Neutrophil (primary cell): Measurements from ENCODE around the gene RAB18.
A peak's percentile ranks its signal among the peaks of the same experiment; 100 is the strongest.
"Not testable (repeated sequence)": the region's sequence is repeated elsewhere in the genome, so short reads cannot be mapped to it uniquely, and the experiment has no call there.

Experiments used
- H3K27ac ChIP-seq: fragments of 200-600 bp; sonication (generic); 2 replicates; pipeline ENCODE4 v1.5.1; 2016; ENCODE audit warnings: mild to moderate bottlenecking, moderate library complexity
- H3K27me3 ChIP-seq: fragments of 200-600 bp; sonication (generic); 2 replicates; pipeline ENCODE4 v1.6.0; 2016; ENCODE audit warnings: mild to moderate bottlenecking
- H3K36me3 ChIP-seq: fragments of 200-600 bp; sonication (generic); 2 replicates; pipeline ENCODE4 v1.5.1; 2017
- H3K4me1 ChIP-seq, 2 experiments: fragments of 200-600 bp in 1 of 2; sonication (generic) in 1 of 2; 1 replicate in 1 of 2; 2 replicates in 1 of 2; pipeline versions ENCODE4 v1.5.1 to v1.6.1; 2013 to 2016; ENCODE audit warnings: low read depth in 1 of 2, low read length in 1 of 2, mild to moderate bottlenecking in 1 of 2, moderate library complexity in 1 of 2; ENCODE audit not compliant: control insufficient read depth in 1 of 2, insufficient read depth in 1 of 2
- H3K4me3 ChIP-seq, 2 experiments: fragments of 200-600 bp in 1 of 2; sonication (generic) in 1 of 2; 1 replicate in 1 of 2; 2 replicates in 1 of 2; pipeline ENCODE4 v1.5.1; 2013 to 2016; ENCODE audit warnings: low read depth in 1 of 2, low read length in 1 of 2, mild to moderate bottlenecking in 1 of 2, moderate library complexity in 1 of 2
- H3K9me3 ChIP-seq: fragments of 200-600 bp; sonication (generic); 2 replicates; pipeline ENCODE4 v1.5.1; 2016
- TF ChIP-seq, protein P1 (sequence below): fragments of 200-600 bp; sonication (generic); IDR thresholded peaks from 2 replicates; pipeline ENCODE4 v1.5.1; 2016; ENCODE audit warnings: antibody characterized with exemption

RAB18 gene

DNA sequence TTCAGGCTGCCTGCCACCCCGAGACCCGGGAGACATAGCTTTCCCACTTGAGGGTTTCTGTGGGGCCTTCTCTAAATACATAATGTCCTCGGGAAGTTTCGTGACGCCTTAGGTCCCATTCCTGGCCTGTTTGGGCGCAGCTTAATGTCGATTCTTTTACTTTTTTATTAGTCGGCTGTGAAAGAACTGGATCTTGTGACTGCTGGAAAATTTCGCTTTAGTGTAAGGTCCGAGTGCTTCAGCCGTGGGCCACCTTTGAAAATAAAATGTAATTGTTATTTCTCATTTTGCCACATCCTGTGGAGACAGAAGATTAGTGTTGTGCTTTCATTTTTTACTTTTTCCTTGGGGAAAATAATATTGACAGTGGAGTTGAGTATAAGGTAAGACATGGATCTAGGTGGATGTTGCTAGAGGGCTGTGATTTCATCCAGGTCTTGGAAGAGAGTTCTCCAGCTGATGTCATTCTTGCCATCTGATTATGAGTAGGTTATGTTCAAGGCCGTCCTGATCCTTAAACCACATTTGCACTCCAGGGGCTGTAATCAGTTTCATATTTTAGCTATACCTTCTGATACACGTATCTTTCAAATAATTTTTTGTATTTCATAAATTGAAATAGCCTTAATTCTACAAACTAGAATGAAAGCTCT, 830 bp downstream of the RAB18 start:
- H3K27me3 ChIP-seq, result no peaks in the 10 kb centered on the region
- H3K4me1 ChIP-seq, result peaks cover 41 to 51% of the 10 kb centered on the region in 2 experiments
- peaks cover 10% of the 10 kb centered on the region for H3K36me3 ChIP-seq
- H3K27ac ChIP-seq, result peak overlapping the region; percentile 89
- peak overlapping the region; percentile 74 to 89 for H3K4me3 ChIP-seq
- TF ChIP-seq, protein P1, sequence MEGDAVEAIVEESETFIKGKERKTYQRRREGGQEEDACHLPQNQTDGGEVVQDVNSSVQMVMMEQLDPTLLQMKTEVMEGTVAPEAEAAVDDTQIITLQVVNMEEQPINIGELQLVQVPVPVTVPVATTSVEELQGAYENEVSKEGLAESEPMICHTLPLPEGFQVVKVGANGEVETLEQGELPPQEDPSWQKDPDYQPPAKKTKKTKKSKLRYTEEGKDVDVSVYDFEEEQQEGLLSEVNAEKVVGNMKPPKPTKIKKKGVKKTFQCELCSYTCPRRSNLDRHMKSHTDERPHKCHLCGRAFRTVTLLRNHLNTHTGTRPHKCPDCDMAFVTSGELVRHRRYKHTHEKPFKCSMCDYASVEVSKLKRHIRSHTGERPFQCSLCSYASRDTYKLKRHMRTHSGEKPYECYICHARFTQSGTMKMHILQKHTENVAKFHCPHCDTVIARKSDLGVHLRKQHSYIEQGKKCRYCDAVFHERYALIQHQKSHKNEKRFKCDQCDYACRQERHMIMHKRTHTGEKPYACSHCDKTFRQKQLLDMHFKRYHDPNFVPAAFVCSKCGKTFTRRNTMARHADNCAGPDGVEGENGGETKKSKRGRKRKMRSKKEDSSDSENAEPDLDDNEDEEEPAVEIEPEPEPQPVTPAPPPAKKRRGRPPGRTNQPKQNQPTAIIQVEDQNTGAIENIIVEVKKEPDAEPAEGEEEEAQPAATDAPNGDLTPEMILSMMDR, result no peak
- no peaks in the 10 kb centered on the region for H3K9me3 ChIP-seq

DNA sequence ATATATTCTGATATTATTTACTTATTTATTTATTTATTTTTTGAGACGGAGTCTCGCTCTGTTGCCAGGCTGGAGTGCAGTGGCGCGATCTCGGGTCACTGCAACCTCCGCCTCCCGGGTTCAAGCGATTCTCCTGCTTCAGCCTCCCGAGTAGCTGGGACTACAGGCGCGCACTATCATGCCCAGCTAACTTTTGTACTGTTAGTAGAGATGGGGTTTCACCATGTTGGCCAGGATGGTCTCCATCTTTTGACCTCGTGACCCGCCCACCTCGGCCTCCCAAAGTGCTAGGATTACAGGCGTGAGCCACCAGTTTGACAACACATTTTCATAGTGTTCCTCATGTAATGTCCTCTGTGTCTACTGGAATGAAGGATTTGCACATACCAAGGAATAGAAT, 1.4 kb downstream of the RAB18 start:
- H3K27me3 ChIP-seq, H3K9me3 ChIP-seq: not testable (repeated sequence)
- peak overlapping the region; percentile 74 to 89 for H3K4me3 ChIP-seq
- peaks cover 16% of the 10 kb centered on the region for H3K36me3 ChIP-seq
- peaks cover 41 to 54% of the 10 kb centered on the region in 2 experiments for H3K4me1 ChIP-seq
- H3K27ac ChIP-seq, result peak overlapping the region; percentile 89

DNA sequence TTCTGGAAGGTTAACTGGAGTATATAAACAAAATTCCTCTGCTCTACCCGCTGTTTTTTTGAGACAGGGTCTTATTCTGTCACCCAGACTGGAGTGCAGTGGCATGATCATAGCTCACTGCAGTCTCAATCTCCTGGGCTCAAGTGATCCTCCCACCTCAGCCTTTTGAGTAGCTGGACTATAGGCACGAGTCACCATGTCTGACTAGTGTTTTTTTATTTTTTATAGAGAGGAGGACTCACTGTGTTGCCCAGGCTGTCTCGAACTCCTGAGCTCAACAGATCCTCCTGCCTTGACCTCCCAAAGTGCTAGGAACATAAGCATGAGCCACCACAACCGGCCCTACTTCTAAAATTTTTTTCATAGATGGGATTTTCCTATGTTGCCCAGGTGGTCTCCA, 2.2 kb downstream of the RAB18 start:
- Histone ChIP-seq H3K36me3 (peaks cover 24% of the 10 kb centered on the region), H3K4me1 (peaks cover 41 to 54% of the 10 kb centered on the region in 2 experiments), H3K9me3 (no peaks in the 10 kb centered on the region), H3K27me3 (no peaks in the 10 kb centered on the region), H3K27ac (peak overlapping the region; percentile 89), H3K4me3 (peak overlapping the region; percentile 74 to 89)
- TF ChIP-seq, protein P1, result no peak

DNA sequence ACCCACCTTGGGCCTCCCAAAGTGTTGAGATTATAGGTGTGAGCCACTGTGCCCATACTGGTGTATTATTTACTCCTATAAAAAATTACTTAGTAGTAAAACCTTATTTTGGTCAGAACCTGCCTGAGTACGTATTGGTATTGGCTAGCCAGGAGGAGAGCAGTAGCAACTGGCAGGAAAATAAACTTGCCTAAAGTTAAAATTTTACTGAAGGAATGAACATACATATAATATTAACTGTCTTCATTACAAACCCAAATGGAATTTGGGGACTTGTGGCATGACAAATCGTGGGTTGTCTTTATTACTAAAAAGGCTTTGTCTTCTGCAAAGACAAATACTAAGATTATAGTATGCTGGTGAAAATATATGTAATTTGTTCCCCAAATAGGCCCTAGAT, 8.4 kb downstream of the RAB18 start:
- TF ChIP-seq, protein P1, result no peak
- H3K27me3 ChIP-seq, result no peaks in the 10 kb centered on the region
- no peak overlapping the region for H3K27ac ChIP-seq
- H3K4me1 ChIP-seq, result peaks cover 3 to 20% of the 10 kb centered on the region in 2 experiments
- peaks cover 58% of the 10 kb centered on the region for H3K36me3 ChIP-seq
- no peaks in the 10 kb centered on the region for H3K9me3 ChIP-seq
- no peak overlapping the region for H3K4me3 ChIP-seq

DNA sequence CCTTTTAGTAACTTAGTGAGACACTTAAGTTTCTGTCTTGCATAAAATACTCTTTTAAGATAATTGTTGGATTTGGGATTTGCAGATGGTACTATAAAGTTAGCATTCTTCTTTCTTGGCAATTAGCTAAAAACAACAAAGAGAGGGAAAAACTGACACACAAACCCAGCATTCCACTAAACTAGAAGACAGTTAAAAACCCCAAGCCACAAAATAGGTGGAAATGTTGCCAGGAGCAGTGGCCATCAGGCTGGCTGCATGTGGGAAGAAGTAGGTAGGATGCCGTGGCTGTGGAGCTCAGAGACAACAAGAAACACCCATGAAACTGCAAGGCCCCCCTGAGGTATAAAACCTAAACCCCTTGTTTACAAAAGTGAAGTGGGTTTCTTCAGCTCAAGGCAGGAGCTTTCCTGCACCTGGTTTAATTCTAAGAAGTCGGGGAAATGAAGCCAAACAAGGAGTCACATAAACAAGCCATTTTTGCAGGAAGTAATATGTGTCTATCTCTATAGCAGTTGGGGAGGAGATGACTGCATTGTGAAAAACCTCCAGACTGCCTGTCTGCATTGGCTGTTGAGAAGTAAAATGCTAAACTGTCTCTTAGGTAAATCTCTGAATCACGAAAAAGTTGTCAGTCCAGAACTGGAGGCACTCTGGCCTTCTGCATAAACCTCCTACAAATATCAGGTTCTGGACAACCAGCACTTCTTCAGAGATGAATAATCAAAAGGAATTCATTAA, 9.5 kb downstream of the RAB18 start:
- Histone ChIP-seq H3K4me3 (no peak overlapping the region), H3K36me3 (peaks cover 58% of the 10 kb centered on the region), H3K27ac (peak overlapping the region; percentile 61), H3K9me3 (no peaks in the 10 kb centered on the region), H3K27me3 (no peaks in the 10 kb centered on the region), H3K4me1 (peaks cover under 1 to 15% of the 10 kb centered on the region in 2 experiments)
- TF ChIP-seq, protein P1, result no peak

DNA sequence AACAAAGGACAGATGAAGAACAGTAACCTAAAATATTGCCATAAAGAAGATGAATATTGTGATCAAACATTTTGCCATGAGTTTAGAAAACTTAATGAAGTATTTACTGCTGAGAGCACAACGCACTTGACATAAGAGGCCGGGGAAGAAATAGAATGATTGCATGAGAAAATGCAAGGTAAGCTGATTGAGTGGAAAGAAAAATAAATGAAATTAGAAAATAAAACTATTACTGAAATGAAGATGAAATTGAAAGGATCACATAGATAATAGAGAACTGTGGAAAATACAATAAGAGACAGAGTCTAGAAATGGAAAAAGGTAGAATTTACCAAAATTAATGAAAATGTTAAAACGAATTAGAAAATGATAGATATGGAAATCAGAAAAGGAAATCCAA, 10.1 kb downstream of the RAB18 start:
- H3K36me3 ChIP-seq, result peaks cover 58% of the 10 kb centered on the region
- TF ChIP-seq, protein P1, result no peak
- no peaks in the 10 kb centered on the region for H3K27me3 ChIP-seq
- H3K4me1 ChIP-seq, result peaks cover 6 to 9% of the 10 kb centered on the region in 2 experiments
- no peak overlapping the region for H3K4me3 ChIP-seq
- no peaks in the 10 kb centered on the region for H3K9me3 ChIP-seq
- peak overlapping the region; percentile 61 for H3K27ac ChIP-seq
